Fibroblast of mammary gland (primary cell): ENCODE measurements around the gene IL20.

ENCODE experiments used
- DNase-seq: peaks from one replicate; pipeline ENCODE4 v3.0.0-alpha.2; 2010; ENCODE audit warnings: low read depth
- H3K4me3 ChIP-seq: 2 replicates; pipeline ENCODE4 v1.5.1; 2011; ENCODE audit warnings: low read depth, mild to moderate bottlenecking, low read length, moderate library complexity; ENCODE audit not compliant: control insufficient read depth
- TF ChIP-seq, protein P1 (sequence below): conservative IDR thresholded peaks from 2 replicates; pipeline ENCODE4 v1.5.1; 2011; ENCODE audit warnings: low read depth, low read length, inconsistent platforms; ENCODE audit not compliant: control insufficient read depth, insufficient read depth

The IL20 gene

DNA sequence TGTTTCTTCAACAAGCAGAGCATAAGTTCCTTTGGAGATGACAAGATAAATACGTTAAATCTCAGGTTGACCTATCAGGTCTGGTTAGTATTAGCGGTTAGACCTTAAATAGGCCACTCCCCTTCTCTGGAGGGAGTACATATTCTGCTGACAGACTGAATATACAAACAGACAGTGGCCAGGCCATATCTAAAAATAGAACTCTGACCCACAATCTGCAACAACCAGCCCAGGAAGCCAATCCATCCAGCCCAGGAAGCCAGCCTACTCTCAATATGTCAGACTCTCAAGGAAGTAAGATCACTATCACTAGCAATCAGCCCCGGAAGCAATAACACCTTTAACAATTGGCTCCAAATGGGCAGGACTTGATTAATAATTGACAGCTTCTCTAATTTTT is 6.7 kb downstream of the IL20 start:
- H3K4me3 ChIP-seq = no peak overlapping the region
- no peak for DNase-seq
- TF ChIP-seq, protein P1, sequence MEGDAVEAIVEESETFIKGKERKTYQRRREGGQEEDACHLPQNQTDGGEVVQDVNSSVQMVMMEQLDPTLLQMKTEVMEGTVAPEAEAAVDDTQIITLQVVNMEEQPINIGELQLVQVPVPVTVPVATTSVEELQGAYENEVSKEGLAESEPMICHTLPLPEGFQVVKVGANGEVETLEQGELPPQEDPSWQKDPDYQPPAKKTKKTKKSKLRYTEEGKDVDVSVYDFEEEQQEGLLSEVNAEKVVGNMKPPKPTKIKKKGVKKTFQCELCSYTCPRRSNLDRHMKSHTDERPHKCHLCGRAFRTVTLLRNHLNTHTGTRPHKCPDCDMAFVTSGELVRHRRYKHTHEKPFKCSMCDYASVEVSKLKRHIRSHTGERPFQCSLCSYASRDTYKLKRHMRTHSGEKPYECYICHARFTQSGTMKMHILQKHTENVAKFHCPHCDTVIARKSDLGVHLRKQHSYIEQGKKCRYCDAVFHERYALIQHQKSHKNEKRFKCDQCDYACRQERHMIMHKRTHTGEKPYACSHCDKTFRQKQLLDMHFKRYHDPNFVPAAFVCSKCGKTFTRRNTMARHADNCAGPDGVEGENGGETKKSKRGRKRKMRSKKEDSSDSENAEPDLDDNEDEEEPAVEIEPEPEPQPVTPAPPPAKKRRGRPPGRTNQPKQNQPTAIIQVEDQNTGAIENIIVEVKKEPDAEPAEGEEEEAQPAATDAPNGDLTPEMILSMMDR = no peak

- no peak overlapping the region for H3K4me3 ChIP-seq
- DNase-seq = no peak
- TF ChIP-seq, protein P1 = no peak
These were observed 8.3 kb downstream of the IL20 start for GRCh38 chr1:206873603-206874188.

DNA sequence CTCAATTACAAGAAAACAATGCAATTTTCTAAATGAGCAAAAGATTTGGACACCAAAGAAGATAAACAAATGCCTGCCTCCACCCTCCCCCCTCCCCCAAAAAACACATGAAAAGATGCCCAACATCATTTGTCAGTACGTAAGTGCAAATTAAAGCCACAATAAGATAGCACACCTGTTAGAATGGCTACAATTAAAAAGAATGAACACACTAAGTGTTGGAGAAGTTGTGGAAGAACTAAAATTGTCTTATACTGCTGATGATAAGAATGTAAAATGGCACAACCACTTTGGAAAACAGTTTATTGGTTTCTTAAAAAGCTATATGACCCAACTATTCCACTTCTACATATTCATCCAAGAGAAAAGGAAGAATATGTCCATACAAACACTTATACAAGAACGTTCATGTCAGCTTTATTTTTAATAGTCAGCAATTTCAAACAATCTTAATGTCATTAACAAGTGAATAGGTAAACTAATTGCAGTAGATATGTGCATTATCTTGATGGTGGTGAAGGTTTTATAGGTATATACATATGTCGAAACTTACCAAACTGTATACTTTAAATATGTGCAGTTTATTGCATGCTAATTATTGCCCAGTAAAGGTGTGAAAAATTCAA is 10.4 kb downstream of the IL20 start:
- no peak for DNase-seq
- TF ChIP-seq, protein P1 = no peak
- no peak overlapping the region for H3K4me3 ChIP-seq

DNA sequence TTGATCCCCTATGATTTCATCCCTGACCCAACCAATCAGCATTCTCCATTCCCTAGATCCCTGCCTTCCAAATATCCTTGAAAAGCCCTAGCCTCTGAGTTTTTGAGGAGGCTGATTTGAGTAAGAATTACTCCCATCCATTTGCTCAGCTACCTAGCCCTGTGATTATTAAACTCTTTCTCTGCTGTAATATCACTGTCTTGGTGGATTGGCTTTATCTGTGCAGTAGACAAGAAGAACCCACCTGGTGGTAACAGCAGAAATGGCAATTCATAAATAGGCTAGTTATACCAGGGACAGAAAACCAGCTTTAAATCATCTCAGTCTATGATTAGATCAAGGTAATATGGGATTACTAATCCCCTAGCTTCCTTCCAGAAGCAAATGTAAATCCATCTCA is 13.0 kb downstream of the IL20 start:
- TF ChIP-seq, protein P1 = peak; percentile 29
- no peak for DNase-seq
- H3K4me3 ChIP-seq = no peak overlapping the region

DNA sequence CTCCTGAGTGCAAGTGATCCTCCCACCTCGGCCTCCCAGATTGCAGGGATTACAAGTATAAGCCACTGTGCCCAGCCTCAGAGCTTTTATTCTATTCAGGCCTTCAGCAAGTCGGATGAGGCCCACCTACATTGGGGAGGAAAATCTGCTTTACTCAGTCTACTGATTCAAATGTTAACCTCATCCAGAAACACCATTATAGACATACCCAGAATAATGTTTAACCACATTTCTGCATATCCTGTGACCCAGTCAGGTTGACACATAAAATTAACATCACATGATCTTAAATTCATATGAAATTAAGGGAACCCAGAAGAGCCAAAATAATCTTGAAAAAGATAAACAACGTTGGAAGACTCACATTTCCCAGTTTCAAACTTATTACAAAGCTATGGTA is 14.9 kb downstream of the IL20 start:
- TF ChIP-seq, protein P1 = no peak
- DNase-seq = no peak
- H3K4me3 ChIP-seq = no peak overlapping the region

GRCh38 chr1:206882555-206882954 is 17.1 kb downstream of the IL20 start:
- TF ChIP-seq, protein P1 = peak; percentile 9
- H3K4me3 ChIP-seq = no peak overlapping the region
- no peak for DNase-seq
